Measurements from ENCODE around the gene BIN1. TPM values are rescaled to one million over a fixed set of nuclear protein-coding genes. Genes with fewer than 3 reads are reported as not detected.

BIN1 gene
- total RNA-seq, 1 donor from 2014 or later = 33.4 TPM

DNA sequence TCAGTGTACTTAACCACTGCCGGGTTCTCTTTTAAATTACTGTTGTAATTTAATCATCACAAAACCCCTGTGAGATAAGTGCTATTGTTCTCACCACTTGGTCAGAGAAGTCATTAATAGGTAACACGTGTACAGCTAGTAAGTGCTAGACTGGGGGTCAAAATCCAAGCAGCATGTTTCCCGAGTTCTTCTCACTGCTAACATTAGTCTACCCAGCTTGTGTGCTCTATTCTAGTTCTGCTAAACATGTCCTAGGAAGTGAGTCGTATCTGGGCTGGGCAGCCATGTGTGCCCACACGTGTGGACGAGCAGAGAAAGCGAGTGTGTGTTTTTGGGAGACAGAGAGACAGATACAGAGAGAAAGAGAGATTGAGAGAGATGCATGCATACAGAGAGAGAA lies 94.1 kb downstream of the BIN1 start:
- H3K27me3 ChIP-seq = peaks cover 4% of the 10 kb centered on the region
- intact Hi-C loops (cut with DNase I) = no loop called here
- H3K36me3 ChIP-seq = no peaks in the 10 kb centered on the region
- ATAC-seq (no peak), DNase-seq (no peak)
- H3K27ac ChIP-seq = no peak overlapping the region
- H3K4me3 ChIP-seq = no peak overlapping the region
- no peaks in the 10 kb centered on the region for H3K9me3 ChIP-seq
- H3K4me1 ChIP-seq = no peaks in the 10 kb centered on the region
- TF ChIP-seq, protein P1, sequence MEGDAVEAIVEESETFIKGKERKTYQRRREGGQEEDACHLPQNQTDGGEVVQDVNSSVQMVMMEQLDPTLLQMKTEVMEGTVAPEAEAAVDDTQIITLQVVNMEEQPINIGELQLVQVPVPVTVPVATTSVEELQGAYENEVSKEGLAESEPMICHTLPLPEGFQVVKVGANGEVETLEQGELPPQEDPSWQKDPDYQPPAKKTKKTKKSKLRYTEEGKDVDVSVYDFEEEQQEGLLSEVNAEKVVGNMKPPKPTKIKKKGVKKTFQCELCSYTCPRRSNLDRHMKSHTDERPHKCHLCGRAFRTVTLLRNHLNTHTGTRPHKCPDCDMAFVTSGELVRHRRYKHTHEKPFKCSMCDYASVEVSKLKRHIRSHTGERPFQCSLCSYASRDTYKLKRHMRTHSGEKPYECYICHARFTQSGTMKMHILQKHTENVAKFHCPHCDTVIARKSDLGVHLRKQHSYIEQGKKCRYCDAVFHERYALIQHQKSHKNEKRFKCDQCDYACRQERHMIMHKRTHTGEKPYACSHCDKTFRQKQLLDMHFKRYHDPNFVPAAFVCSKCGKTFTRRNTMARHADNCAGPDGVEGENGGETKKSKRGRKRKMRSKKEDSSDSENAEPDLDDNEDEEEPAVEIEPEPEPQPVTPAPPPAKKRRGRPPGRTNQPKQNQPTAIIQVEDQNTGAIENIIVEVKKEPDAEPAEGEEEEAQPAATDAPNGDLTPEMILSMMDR (IDR thresholded peaks at IDR 0.05) = no peak

DNA sequence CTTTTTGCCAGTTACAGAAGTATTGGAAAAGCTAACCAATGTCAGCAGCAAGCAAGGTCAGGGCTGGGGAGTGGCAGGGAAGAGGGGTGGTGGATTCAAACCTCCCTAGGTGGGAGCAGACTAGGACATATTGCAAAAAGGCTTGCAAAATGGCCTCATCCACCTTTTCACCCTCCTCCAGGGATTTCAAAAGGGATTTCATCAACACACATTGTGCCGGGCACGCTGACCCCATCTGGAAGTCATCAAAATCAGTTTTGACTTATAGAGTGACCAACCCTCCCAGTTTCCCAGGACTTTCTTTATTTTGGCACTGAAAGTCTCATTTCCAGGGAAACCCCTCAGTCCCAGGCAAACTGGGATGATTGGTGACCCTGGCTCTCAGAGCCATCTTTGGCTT lies 94.7 kb downstream of the BIN1 start:
- no peak for DNase-seq

DNA sequence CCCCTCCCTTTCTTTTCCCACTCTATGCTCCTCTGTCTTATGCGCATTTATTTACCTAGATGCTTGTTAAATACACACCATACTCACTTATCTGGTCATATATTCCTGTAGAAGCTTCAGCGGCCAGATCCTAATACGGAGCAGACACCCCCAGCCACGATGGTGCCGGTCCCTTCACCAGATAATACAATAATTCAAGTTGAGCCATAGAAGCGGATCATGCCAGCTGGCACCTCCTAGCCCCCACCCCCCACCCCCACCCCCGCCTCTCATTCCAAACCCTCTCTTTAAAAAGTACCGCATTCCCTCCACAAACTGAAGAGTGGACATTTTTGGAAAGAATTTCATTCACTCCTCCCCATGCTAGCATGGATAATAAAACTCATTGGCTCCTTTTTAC lies 95.2 kb downstream of the BIN1 start:
- TF ChIP-seq, protein P1 (IDR thresholded peaks at IDR 0.05) = no peak
- DNase-seq (no peak), ATAC-seq (no peak)
- H3K27me3 ChIP-seq = peaks cover 4% of the 10 kb centered on the region
- no peaks in the 10 kb centered on the region for H3K9me3 ChIP-seq
- H3K36me3 ChIP-seq = no peaks in the 10 kb centered on the region
- intact Hi-C loops (cut with DNase I) = no loop called here
- no peak overlapping the region for H3K4me3 ChIP-seq
- H3K27ac ChIP-seq = no peak overlapping the region
- no peaks in the 10 kb centered on the region for H3K4me1 ChIP-seq

More for the DNA sequence above, 94.7 kb downstream of the BIN1 start:
- intact Hi-C loops (cut with DNase I) = no loop called here
- Histone ChIP-seq H3K27me3 (peaks cover 4% of the 10 kb centered on the region), H3K36me3 (no peaks in the 10 kb centered on the region), H3K9me3 (no peaks in the 10 kb centered on the region), H3K4me1 (no peaks in the 10 kb centered on the region), H3K4me3 (no peak overlapping the region), H3K27ac (no peak overlapping the region)
- TF ChIP-seq, protein P1 (IDR thresholded peaks at IDR 0.05) = no peak
- ATAC-seq = no peak

DNA sequence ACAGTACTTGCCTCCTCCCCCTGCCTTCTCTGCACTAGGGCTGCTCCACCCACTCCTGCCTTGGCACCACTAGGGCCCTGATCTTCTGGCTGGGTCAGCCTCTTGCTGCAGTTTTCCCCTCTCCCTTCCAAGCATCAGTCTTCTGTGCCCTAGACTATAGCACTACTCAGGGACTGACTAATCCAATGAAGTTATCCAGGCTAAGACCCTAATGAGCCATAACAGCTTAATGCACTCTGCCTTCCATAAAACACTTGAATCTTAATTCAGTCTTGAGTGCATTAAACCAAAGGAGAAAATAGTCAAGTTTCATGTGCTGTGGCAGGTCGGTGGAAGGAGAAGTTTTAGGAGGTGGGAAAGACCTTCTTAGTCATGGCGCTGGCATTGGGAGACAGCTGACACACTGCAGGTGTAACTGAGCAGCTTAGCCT lies 95.7 kb downstream of the BIN1 start:
- no peak for ATAC-seq
- H3K4me1 ChIP-seq = no peaks in the 10 kb centered on the region
- H3K9me3 ChIP-seq = no peaks in the 10 kb centered on the region
- no peak for DNase-seq
- TF ChIP-seq, protein P1 (IDR thresholded peaks at IDR 0.05) = no peak
- no peaks in the 10 kb centered on the region for H3K36me3 ChIP-seq
- intact Hi-C loops (cut with DNase I) = no loop called here
- peaks cover 4% of the 10 kb centered on the region for H3K27me3 ChIP-seq
- no peak overlapping the region for H3K27ac ChIP-seq
- no peak overlapping the region for H3K4me3 ChIP-seq

DNA sequence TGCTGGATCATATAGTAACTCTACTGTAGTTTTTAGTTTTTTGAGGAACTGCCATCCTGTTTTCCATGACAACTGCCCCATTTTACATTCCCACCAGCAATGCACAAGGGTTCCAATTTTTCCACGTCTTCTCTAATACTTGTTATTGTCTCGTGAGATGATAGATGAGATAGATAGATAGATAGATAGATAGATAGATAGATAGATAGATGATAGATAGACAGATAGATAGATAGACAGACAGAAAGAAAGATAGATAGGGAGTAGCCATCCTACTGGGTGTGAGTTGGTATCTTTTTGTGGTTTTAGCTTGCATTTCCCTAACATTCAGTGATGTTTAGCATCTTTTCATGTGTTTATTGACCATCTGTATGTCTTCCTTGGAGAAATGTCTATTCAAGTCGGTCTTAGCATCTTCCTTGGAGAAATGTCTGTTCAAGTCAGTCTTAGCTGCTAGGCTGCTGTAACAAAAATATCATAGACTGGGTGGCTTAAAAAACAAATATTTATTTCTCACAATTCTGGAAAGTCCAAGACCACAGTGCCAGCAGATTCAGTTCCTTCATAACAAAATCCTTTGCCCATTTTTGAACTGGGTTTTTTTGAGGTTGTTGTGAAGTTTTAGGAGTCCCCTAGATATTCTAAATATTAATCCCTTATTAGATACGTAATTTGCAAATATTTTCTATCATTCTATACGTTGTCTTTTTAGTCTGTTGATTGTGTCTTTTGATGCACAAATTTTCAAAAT lies 98.5 kb downstream of the BIN1 start:
- intact Hi-C loops (cut with DNase I) = no loop called here
- no peak overlapping the region for H3K4me3 ChIP-seq
- DNase-seq (no peak), ATAC-seq (no peak)
- H3K27me3 ChIP-seq = no peaks in the 10 kb centered on the region
- no peaks in the 10 kb centered on the region for H3K4me1 ChIP-seq
- H3K36me3 ChIP-seq = no peaks in the 10 kb centered on the region
- H3K27ac ChIP-seq = no peak overlapping the region
- TF ChIP-seq, protein P1 (IDR thresholded peaks at IDR 0.05) = no peak
- no peaks in the 10 kb centered on the region for H3K9me3 ChIP-seq
